ENCODE data around the gene SPPL3. TPM values are rescaled to one million over a fixed set of nuclear protein-coding genes. Genes with fewer than 3 reads are reported as not detected.
"Not testable (repeated sequence)": the region's sequence is repeated elsewhere in the genome, so short reads cannot be mapped to it uniquely, and the experiment has no call there.

Gene SPPL3
- total RNA-seq, 6 experiments from 2014 or later: 35.3 to 59.1 (median 47.1) TPM

GRCh38 chr12:120903412-120904196, 554 bp downstream of the SPPL3 start:
- H3K9me3 Mint-ChIP-seq: no peaks in the 10 kb centered on the region
- 0 out of 2 replicates have a peak, but pooled peaks have one; percentile 10 for TF ChIP-seq CTCF (IDR thresholded peaks at IDR 0.05)
- H3K4me3 Mint-ChIP-seq: peak overlapping the region; percentile 99
- no peaks in the 10 kb centered on the region; the same call in 1 of the 2 replicates for H3K27me3 Mint-ChIP-seq (ENCODE audit: insufficient read depth)
- peaks cover 9% of the 10 kb centered on the region; the same call in 1 of the 2 replicates for H3K36me3 Mint-ChIP-seq (ENCODE audit: low read depth)
- H3K4me1 Mint-ChIP-seq (ENCODE audit: low read depth): peaks cover 34% of the 10 kb centered on the region
- H3K27ac Mint-ChIP-seq: peak overlapping the region; percentile 81
- peak; percentile 29 for DNase-seq

GRCh38 chr12:120902846-120903411, 1.2 kb downstream of the SPPL3 start:
- TF ChIP-seq CTCF (IDR thresholded peaks at IDR 0.05): no peak
- Mint-ChIP-seq H3K4me1 (ENCODE audit: low read depth) (peaks cover 35% of the 10 kb centered on the region), H3K27me3 (ENCODE audit: insufficient read depth) (no peaks in the 10 kb centered on the region; the same call in 1 of the 2 replicates), H3K4me3 (peak overlapping the region; percentile 99), H3K36me3 (ENCODE audit: low read depth) (peaks cover 9% of the 10 kb centered on the region; the same call in 1 of the 2 replicates), H3K9me3 (no peaks in the 10 kb centered on the region), H3K27ac (peak overlapping the region; percentile 81)
- no peak for DNase-seq

- TF ChIP-seq CTCF (IDR thresholded peaks at IDR 0.05): no peak
- no peak for DNase-seq
- Mint-ChIP-seq H3K27me3 (ENCODE audit: insufficient read depth) (no peaks in the 10 kb centered on the region; the same call in 1 of the 2 replicates), H3K4me3 (no peak overlapping the region), H3K36me3 (ENCODE audit: low read depth) (peaks cover 9% of the 10 kb centered on the region; the same call in 1 of the 2 replicates), H3K9me3 (no peaks in the 10 kb centered on the region), H3K4me1 (ENCODE audit: low read depth) (peaks cover 36% of the 10 kb centered on the region), H3K27ac (no peak overlapping the region)
Observed at GRCh38 chr12:120901818-120902217, 2.3 kb downstream of the SPPL3 start.

- not testable (repeated sequence) for H3K4me3 Mint-ChIP-seq; H3K27me3 Mint-ChIP-seq (ENCODE audit: insufficient read depth); DNase-seq; H3K9me3 Mint-ChIP-seq; H3K27ac Mint-ChIP-seq; H3K36me3 Mint-ChIP-seq (ENCODE audit: low read depth)
- peaks cover 36% of the 10 kb centered on the region for H3K4me1 Mint-ChIP-seq (ENCODE audit: low read depth)
Observed at GRCh38 chr12:120901101-120901500, 3.1 kb downstream of the SPPL3 start.

- Mint-ChIP-seq H3K4me1 (ENCODE audit: low read depth) (peaks cover 16% of the 10 kb centered on the region), H3K27me3 (ENCODE audit: insufficient read depth) (no peaks in the 10 kb centered on the region), H3K36me3 (ENCODE audit: low read depth) (peaks cover 13% of the 10 kb centered on the region), H3K9me3 (no peaks in the 10 kb centered on the region), H3K4me3 (no peak overlapping the region), H3K27ac (no peak overlapping the region)
- TF ChIP-seq CTCF (IDR thresholded peaks at IDR 0.05): no peak
- no peak for DNase-seq
Observed at GRCh38 chr12:120895532-120895931, 8.6 kb downstream of the SPPL3 start.

GRCh38 chr12:120892265-120892664, 11.9 kb downstream of the SPPL3 start:
- Mint-ChIP-seq H3K4me3 (no peak overlapping the region), H3K36me3 (ENCODE audit: low read depth) (peaks cover 12% of the 10 kb centered on the region), H3K4me1 (ENCODE audit: low read depth) (peaks cover 9% of the 10 kb centered on the region), H3K27me3 (ENCODE audit: insufficient read depth) (no peaks in the 10 kb centered on the region), H3K27ac (no peak overlapping the region), H3K9me3 (no peaks in the 10 kb centered on the region)
- no peak for TF ChIP-seq CTCF (IDR thresholded peaks at IDR 0.05)
- DNase-seq: no peak
